Measurements from ENCODE around the gene ROBO1. TPM values are rescaled to one million over a fixed set of nuclear protein-coding genes. Genes with fewer than 3 reads are reported as not detected.
A peak's percentile ranks its signal among the peaks of the same experiment; 100 is the strongest.

Gene ROBO1
- total RNA-seq, 1 donor from 2014 or later = 20.8 TPM

GRCh38 chr3:78940626-78941025, 827.2 kb downstream of the ROBO1 start:
- FAIRE-seq (no peak), DNase-seq (ENCODE audit: low read depth) (no peak)
- Histone ChIP-seq H3K27me3 (ENCODE audit: control insufficient read depth, insufficient read depth, low read length) (no peaks in the 10 kb centered on the region), H3K4me3 (ENCODE audit: low read depth, low read length) (no peak overlapping the region), H3K36me3 (ENCODE audit: control insufficient read depth, insufficient read depth, low read length) (no peaks in the 10 kb centered on the region)
- no peak for TF ChIP-seq CTCF (IDR thresholded peaks at IDR 0.05; ENCODE audit: insufficient read depth, low read length, severe bottlenecking)

- no peak for TF ChIP-seq CTCF (IDR thresholded peaks at IDR 0.05; ENCODE audit: insufficient read depth, low read length, severe bottlenecking)
- H3K4me3 ChIP-seq (ENCODE audit: low read depth, low read length) = no peak overlapping the region
- FAIRE-seq (no peak), DNase-seq (ENCODE audit: low read depth) (no peak)
- H3K27me3 ChIP-seq (ENCODE audit: control insufficient read depth, insufficient read depth, low read length) = no peaks in the 10 kb centered on the region
- no peaks in the 10 kb centered on the region for H3K36me3 ChIP-seq (ENCODE audit: control insufficient read depth, insufficient read depth, low read length)
Measured at GRCh38 chr3:78940128-78940527, 827.7 kb downstream of the ROBO1 start.

GRCh38 chr3:78937475-78937874, 830.3 kb downstream of the ROBO1 start:
- Histone ChIP-seq H3K4me3 (ENCODE audit: low read depth, low read length) (no peak overlapping the region), H3K36me3 (ENCODE audit: control insufficient read depth, insufficient read depth, low read length) (no peaks in the 10 kb centered on the region), H3K27me3 (ENCODE audit: control insufficient read depth, insufficient read depth, low read length) (no peaks in the 10 kb centered on the region)
- no peak for DNase-seq (ENCODE audit: low read depth)
- no peak for TF ChIP-seq CTCF (IDR thresholded peaks at IDR 0.05; ENCODE audit: insufficient read depth, low read length, severe bottlenecking)
- FAIRE-seq = no peak

GRCh38 chr3:78927759-78928158, 840.0 kb downstream of the ROBO1 start:
- Histone ChIP-seq H3K36me3 (ENCODE audit: control insufficient read depth, insufficient read depth, low read length) (no peaks in the 10 kb centered on the region), H3K27me3 (ENCODE audit: control insufficient read depth, insufficient read depth, low read length) (no peaks in the 10 kb centered on the region), H3K4me3 (ENCODE audit: low read depth, low read length) (no peak overlapping the region)
- TF ChIP-seq CTCF (IDR thresholded peaks at IDR 0.05; ENCODE audit: insufficient read depth, low read length, severe bottlenecking) = no peak
- no peak for DNase-seq (ENCODE audit: low read depth)
- FAIRE-seq = no peak

- TF ChIP-seq CTCF (IDR thresholded peaks at IDR 0.05; ENCODE audit: insufficient read depth, low read length, severe bottlenecking) = no peak
- FAIRE-seq (no peak), DNase-seq (ENCODE audit: low read depth) (peak; percentile 4)
- no peaks in the 10 kb centered on the region for H3K27me3 ChIP-seq (ENCODE audit: control insufficient read depth, insufficient read depth, low read length)
- no peaks in the 10 kb centered on the region for H3K36me3 ChIP-seq (ENCODE audit: control insufficient read depth, insufficient read depth, low read length)
- no peak overlapping the region for H3K4me3 ChIP-seq (ENCODE audit: low read depth, low read length)
Measured at GRCh38 chr3:78926523-78926922, 841.3 kb downstream of the ROBO1 start.

GRCh38 chr3:78924711-78925110, 843.1 kb downstream of the ROBO1 start:
- DNase-seq (ENCODE audit: low read depth) (no peak), FAIRE-seq (no peak)
- H3K36me3 ChIP-seq (ENCODE audit: control insufficient read depth, insufficient read depth, low read length) = no peaks in the 10 kb centered on the region
- H3K4me3 ChIP-seq (ENCODE audit: low read depth, low read length) = no peak overlapping the region
- no peaks in the 10 kb centered on the region for H3K27me3 ChIP-seq (ENCODE audit: control insufficient read depth, insufficient read depth, low read length)
- no peak for TF ChIP-seq CTCF (IDR thresholded peaks at IDR 0.05; ENCODE audit: insufficient read depth, low read length, severe bottlenecking)

Data from bronchial epithelial cell (primary cell).